SK-N-MC (cell line): Measurements from ENCODE around the gene ZNF205.
"Not testable (repeated sequence)": the region's sequence is repeated elsewhere in the genome, so short reads cannot be mapped to it uniquely, and the experiment has no call there.

Experiments used
- DNase-seq: peaks from one replicate; pipeline ENCODE4 v3.0.0-alpha.2; 2011; ENCODE audit warnings: low read depth, low spot score
- H3K27ac ChIP-seq: fragments of 200-600 bp; sonication (generic); 2 replicates; pipeline ENCODE4 v1.5.1; 2016; ENCODE audit warnings: mixed run types
- H3K36me3 ChIP-seq: fragments of 200-600 bp; sonication (generic); 2 replicates; pipeline ENCODE4 v1.6.1; 2017; ENCODE audit warnings: antibody characterized with exemption, low read length, mixed read lengths; ENCODE audit not compliant: insufficient read depth
- H3K4me3 ChIP-seq: fragments of 200-600 bp; sonication (generic); 2 replicates; pipeline ENCODE4 v1.5.1; 2016
- H3K9ac ChIP-seq: fragments of 200-600 bp; sonication (generic); 2 replicates; pipeline ENCODE4 v1.8.0; 2017; ENCODE audit warnings: mixed run types, mixed read lengths; ENCODE audit not compliant: insufficient read length
- H3K9me3 ChIP-seq: fragments of 200-600 bp; sonication (generic); 2 replicates; pipeline ENCODE4 v1.6.1; 2017; ENCODE audit warnings: low read depth, mild to moderate bottlenecking, antibody characterized with exemption, low read length, moderate library complexity, mixed read lengths
- EZH2 ChIP-seq: fragments of 200-600 bp; sonication (generic); IDR thresholded peaks from one replicate; pipeline ENCODE4 v1.6.1; 2017; ENCODE audit warnings: antibody characterized with exemption
- FOXP2 ChIP-seq: optimal IDR thresholded peaks from 2 replicates; pipeline ENCODE3; 2011; ENCODE audit warnings: mild to moderate bottlenecking, moderate library complexity; ENCODE audit not compliant: insufficient read depth; ENCODE audit errors: extremely low read length, control extremely low read depth
- POLR2AphosphoS5 ChIP-seq: IDR thresholded peaks from 2 replicates; pipeline ENCODE4 v1.6.1; 2012; ENCODE audit warnings: mild to moderate bottlenecking, low read depth, low read length, borderline replicate concordance

Gene ZNF205

DNA sequence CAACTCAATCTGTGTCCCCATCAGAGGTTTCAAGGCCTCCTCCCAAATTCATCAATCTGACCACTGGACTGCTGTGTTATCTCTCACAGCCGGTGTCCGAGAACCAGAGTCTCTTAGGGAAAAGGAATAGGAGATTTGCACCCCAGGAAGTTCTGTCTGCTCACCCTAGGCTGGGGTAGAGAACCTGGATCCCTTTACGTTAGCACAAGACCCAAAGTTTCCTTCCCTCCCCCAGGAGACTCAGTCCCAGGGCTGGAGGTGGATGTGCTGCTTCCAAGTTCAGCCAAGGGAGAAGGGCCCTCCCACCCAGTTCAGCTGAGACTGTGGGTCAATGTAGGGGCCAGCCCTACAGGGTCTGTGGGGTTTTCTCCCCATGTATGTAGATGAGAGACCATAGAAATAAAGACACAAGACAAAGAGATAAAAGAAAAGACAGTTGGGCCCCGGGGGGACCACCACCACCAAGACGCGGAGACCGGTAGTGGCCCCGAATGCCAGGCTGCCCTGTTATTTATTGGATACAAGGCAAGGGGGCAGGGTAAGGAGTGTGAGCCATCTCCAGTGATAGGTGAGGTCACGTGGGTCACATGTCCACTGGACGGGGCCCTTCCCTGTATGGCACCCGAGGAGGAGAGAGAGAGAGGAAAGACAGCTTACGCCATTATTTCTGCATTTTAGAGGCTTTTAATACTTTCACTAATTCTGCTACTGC lies 52.9 kb downstream of the ZNF205 start:
- no peak for DNase-seq
- Histone ChIP-seq H3K9ac (no peak overlapping the region), H3K36me3 (no peaks in the 10 kb centered on the region), H3K27ac (no peak overlapping the region), H3K4me3 (peak overlapping the region; percentile 49; the same call in 1 of the 2 replicates), H3K9me3 (no peaks in the 10 kb centered on the region)
- TF ChIP-seq FOXP2 (no peak), POLR2AphosphoS5 (no peak), EZH2 (no peak)

DNA sequence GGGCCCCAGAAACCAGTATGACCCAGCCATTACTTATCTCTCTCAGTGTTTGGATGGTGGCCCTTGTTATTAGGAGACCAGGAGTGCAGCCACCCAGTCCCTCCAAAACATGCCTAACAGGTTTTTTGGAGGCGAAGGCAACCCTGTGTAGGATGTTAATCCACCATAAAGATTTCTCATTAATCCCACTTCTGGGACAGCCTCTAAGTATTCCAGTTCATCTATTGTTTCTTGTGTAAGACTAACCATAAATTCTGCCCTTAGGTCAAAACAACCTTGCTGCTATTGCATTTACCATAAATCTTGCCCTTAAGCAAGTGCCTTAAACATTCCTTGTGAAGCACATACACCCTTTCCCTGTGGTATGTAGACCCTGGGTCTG lies 54.1 kb downstream of the ZNF205 start:
- DNase-seq = no peak
- Histone ChIP-seq H3K36me3 (no peaks in the 10 kb centered on the region), H3K4me3 (no peak overlapping the region), H3K9me3 (no peaks in the 10 kb centered on the region), H3K27ac (no peak overlapping the region), H3K9ac (no peak overlapping the region)
- TF ChIP-seq EZH2 (no peak), FOXP2 (no peak), POLR2AphosphoS5 (no peak)

DNA sequence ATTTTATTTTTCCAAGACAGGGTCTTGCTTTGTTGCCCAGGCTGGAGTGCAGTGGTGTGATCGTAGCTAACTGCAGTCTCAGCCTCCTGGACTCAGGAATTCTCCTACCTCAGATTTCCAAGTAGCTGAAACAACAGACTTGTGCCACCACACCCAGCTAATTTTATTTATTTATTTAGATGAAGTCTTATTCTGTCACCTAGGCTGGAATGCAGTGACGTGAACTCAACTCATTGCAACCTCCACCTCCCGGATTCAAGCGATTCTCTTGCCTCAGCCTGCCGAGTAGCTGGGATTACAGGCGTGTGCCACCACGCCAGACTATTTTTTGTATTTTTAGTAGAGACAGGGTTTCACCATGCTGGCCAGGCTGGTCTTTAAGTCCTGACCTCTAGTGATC lies 56.3 kb downstream of the ZNF205 start:
- H3K4me3 ChIP-seq, DNase-seq: not testable (repeated sequence)

More for the DNA sequence above, 56.3 kb downstream of the ZNF205 start:
- H3K27ac ChIP-seq, H3K9me3 ChIP-seq, H3K36me3 ChIP-seq, H3K9ac ChIP-seq: not testable (repeated sequence)
